Activated CD4-positive, alpha-beta memory T cell treated with anti-CD3 and anti-CD28 coated beads, Interleukin-2, amount 10 ng/mL, durations not matched to agents 7 days and 5 days (primary cell): ENCODE measurements around the gene NLN. TPM values are rescaled to one million over a fixed set of nuclear protein-coding genes. Genes with fewer than 3 reads are reported as not detected.
"Not testable (repeated sequence)": the region's sequence is repeated elsewhere in the genome, so short reads cannot be mapped to it uniquely, and the experiment has no call there.

Experiments
- CTCF ChIA-PET: fragments of 350-600 bp; sonication (Branson Sonifier 250); formaldehyde crosslinking; loops from one replicate; lab custom pipeline; 2021; ENCODE audit warnings: antibody characterized with exemption, inconsistent platforms; lab: Charles Lee
- POLR2A ChIA-PET: fragments of 350-600 bp; sonication (Branson Sonifier 250); formaldehyde crosslinking; loops from one replicate; lab custom pipeline; 2021; ENCODE audit warnings: antibody characterized with exemption; lab: Charles Lee
- DNase-seq: peaks from one replicate; pipeline ENCODE4 v3.0.0-alpha.2; 2020
- H3K27ac Mint-ChIP-seq: one replicate; pipeline ENCODE4 v1.8.0; 2021; ENCODE audit warnings: mild to moderate bottlenecking, mixed read lengths
- H3K27me3 Mint-ChIP-seq: one replicate; pipeline ENCODE4 v1.8.0; 2021; ENCODE audit warnings: mixed read lengths
- H3K36me3 Mint-ChIP-seq: one replicate; pipeline ENCODE4 v1.8.0; 2021; ENCODE audit warnings: low read depth, mixed read lengths
- H3K4me1 Mint-ChIP-seq: one replicate; pipeline ENCODE4 v1.8.0; 2021; ENCODE audit warnings: mixed read lengths
- H3K4me3 Mint-ChIP-seq: one replicate; pipeline ENCODE4 v1.8.0; 2021; ENCODE audit warnings: mild to moderate bottlenecking, mixed read lengths
- H3K9me3 Mint-ChIP-seq: one replicate; pipeline ENCODE4 v1.8.0; 2021; ENCODE audit warnings: mixed read lengths
- total RNA-seq, 2 experiments: library from RNA; stranded (reverse); gene quantifications; one replicate each; pipeline ENCODE4 v1.2.3, GENCODE V29; 2021

NLN gene
- total RNA-seq, 2 experiments from 2014 or later = 7.6 to 8.0 TPM

DNA sequence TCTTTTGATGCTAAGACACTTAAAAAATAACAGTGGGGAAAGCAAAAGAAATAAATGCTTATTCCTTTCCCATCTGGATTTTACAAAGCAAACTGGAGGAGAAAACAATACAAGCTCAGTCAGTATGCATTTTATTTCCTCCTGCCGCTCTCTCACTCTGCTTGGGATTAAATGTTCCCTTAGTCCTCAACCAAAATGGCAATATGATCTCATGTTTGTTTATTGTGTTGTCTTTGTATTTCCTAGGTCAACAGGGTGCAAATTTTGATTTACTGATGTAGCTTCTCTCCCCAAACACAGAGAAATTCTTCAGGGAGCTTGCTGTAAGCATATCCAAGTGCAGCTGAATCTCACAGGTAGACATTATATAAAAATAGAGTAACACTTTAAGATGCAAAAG, 112.3 kb downstream of the NLN start:
- H3K27me3 Mint-ChIP-seq = no peaks in the 10 kb centered on the region
- no peaks in the 10 kb centered on the region for H3K4me1 Mint-ChIP-seq
- no peak for DNase-seq
- H3K36me3 Mint-ChIP-seq = no peaks in the 10 kb centered on the region
- CTCF ChIA-PET = interaction anchor here (0.6 kb wide), 1 partner anchor 61 kb away, joined by 3 read pairs; no protein-coding TSS in a partner anchor
- POLR2A ChIA-PET = no interaction called here
- H3K4me3 Mint-ChIP-seq = no peak overlapping the region
- no peak overlapping the region for H3K27ac Mint-ChIP-seq
- no peaks in the 10 kb centered on the region for H3K9me3 Mint-ChIP-seq

DNA sequence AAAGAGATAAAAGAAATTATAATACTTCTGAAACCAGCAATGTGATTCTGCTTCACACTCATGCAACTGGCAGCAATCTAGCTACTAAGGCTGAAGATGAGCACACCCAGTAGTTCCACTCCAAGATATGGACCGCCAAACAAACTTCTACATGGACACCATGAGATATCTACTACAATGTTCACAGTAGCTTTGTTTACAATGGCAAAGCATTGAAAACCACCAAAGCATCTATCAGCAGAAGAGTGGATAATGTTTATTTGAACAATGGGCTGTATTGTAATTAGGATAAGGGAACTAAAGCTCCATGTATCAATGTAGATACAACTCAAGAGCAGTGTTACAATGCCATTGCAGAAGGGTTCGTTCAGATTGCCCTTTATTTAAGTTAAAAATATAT, 113.2 kb downstream of the NLN start:
- Mint-ChIP-seq H3K9me3 (no peaks in the 10 kb centered on the region), H3K36me3 (no peaks in the 10 kb centered on the region), H3K4me3 (no peak overlapping the region), H3K4me1 (peaks cover 2% of the 10 kb centered on the region), H3K27ac (no peak overlapping the region), H3K27me3 (no peaks in the 10 kb centered on the region)
- no peak for DNase-seq
- ChIA-PET POLR2A (no interaction called here), CTCF (interaction anchor here (0.6 kb wide), 1 partner anchor 62 kb away, joined by 3 read pairs; no protein-coding TSS in a partner anchor)

DNA sequence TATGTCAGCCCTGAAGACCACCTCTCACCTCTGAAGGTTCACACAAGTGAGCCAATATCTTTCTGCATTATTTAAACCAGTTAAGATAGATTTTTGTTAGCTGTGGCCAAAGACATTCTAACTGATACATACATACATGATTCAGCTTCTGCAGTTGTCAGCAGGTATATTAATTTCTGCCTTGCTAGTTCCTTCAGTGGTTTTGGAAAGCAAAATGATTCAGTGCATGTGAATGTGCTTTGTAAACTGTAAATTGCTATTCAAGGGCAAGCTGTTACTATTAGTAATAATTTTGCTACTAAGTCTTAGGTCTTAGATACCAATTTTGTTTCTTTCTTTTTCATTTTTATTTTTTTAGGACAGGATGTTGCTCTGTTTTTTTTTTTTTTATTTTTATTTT, 115.1 kb downstream of the NLN start:
- ChIA-PET POLR2A (no interaction called here), CTCF (no interaction called here)
- no peak overlapping the region for H3K4me3 Mint-ChIP-seq
- peaks cover 3% of the 10 kb centered on the region for H3K4me1 Mint-ChIP-seq
- H3K9me3 Mint-ChIP-seq = no peaks in the 10 kb centered on the region
- no peak for DNase-seq
- no peaks in the 10 kb centered on the region for H3K36me3 Mint-ChIP-seq
- no peak overlapping the region for H3K27ac Mint-ChIP-seq
- H3K27me3 Mint-ChIP-seq = no peaks in the 10 kb centered on the region

DNA sequence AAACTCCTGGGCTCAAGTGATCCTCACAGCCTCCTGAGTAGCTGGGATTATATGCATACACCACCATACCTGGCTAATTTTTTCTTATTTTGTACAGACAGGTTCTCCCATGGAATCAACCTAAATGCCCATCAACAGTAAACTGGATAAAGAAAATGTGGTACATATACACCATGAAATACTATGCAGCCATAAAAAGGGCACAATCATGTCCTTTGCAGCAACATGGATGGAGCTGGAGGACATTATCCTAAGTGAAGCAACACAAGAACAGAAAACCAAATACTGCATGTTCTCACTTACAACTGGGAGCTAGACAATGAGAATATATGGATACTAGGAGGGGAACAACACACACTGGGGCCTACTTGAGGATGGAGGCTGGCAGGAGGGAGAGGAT, 117.2 kb downstream of the NLN start:
- POLR2A ChIA-PET, H3K27me3 Mint-ChIP-seq, H3K27ac Mint-ChIP-seq, DNase-seq, H3K9me3 Mint-ChIP-seq, H3K4me1 Mint-ChIP-seq, H3K4me3 Mint-ChIP-seq, H3K36me3 Mint-ChIP-seq, CTCF ChIA-PET: not testable (repeated sequence)

DNA sequence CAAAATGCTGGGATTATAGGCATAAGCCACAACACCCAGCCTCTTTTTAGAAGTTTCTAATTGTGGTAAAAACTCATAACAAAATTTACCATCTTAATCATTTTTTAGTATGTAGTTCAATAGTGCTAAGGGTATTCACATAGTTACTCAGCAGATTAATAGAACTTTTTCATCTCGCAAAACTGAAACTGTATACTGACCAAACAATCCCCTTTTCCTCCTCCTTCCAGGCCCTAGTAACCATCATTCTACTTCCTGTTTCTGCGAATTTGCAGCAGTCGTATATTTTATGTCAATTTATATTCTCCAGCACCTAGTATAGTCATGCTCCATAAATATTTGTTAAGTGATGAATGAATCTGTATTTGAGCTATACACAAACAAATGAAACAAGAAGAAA, 118.1 kb downstream of the NLN start:
- DNase-seq = no peak
- ChIA-PET POLR2A (no interaction called here), CTCF (no interaction called here)
- H3K9me3 Mint-ChIP-seq = no peaks in the 10 kb centered on the region
- peaks cover 3% of the 10 kb centered on the region for H3K4me1 Mint-ChIP-seq
- no peak overlapping the region for H3K27ac Mint-ChIP-seq
- no peaks in the 10 kb centered on the region for H3K36me3 Mint-ChIP-seq
- no peak overlapping the region for H3K4me3 Mint-ChIP-seq
- no peaks in the 10 kb centered on the region for H3K27me3 Mint-ChIP-seq

DNA sequence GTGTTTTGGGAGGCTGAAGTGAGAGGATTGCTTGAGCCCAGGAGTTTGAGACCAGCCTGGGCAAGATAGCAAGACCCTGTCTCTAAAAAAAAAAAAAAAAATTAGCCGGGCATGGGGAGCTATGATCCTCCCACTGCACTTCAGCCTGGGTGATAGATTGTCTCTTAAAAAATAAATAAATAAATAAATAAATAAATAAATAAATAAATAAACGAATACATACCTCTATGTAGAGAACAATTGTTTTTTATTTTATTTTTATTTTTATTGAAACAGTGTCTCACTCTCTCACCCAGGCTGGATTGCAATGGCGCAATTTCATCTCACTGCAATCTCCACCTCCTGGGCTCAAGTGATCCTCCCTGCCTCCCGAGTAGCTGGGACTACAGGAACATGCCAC, 122.8 kb downstream of the NLN start:
- CTCF ChIA-PET = interaction anchor here (1.1 kb wide), 1 partner anchor 20 kb away, joined by 8 read pairs; no protein-coding TSS in a partner anchor
- H3K4me1 Mint-ChIP-seq, POLR2A ChIA-PET, H3K4me3 Mint-ChIP-seq, H3K9me3 Mint-ChIP-seq, H3K36me3 Mint-ChIP-seq, H3K27ac Mint-ChIP-seq, DNase-seq, H3K27me3 Mint-ChIP-seq: not testable (repeated sequence)

DNA sequence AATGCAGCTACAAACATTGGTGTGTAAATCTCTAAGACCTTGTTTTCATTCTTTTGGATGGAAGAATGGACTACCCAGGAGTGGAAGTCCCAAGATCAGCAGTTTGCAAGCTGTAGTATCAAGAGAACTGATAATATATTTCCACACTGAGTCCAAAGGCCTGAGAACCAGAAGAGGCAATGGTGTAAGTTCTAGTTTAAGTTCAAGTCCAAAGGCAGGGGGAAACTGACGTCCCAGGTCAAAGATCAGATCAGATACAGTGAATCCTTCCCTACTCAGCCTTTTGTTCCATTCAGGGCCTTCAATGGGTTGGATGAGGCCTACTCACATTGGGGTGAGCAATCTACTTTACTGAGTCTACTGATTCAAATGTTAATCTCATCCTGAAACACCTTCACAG, 124.1 kb downstream of the NLN start:
- ChIA-PET POLR2A (no interaction called here), CTCF (interaction anchor here (0.7 kb wide), 1 partner anchor 1958 kb away, joined by 4 read pairs; no protein-coding TSS in a partner anchor)
- DNase-seq = no peak

DNA sequence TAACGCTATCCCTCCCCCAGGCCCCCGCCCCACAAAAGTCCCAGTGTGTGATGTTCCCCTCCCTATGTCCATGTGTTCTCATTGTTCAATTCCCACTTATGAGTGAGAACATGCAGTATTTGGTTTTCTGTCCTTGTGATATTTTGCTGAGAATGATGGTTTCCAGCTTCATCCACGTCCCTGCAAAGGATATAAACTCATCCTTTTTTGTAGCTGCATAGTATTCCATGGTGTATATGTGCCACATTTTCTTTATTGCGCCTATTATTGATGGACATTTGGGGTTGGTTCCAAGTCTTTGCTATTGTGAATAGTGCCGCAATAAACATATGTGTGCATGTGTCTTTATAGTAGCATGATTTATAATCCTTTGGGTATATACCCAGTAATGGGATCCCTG, 125.0 kb downstream of the NLN start:
- DNase-seq, H3K36me3 Mint-ChIP-seq, H3K4me1 Mint-ChIP-seq, H3K27ac Mint-ChIP-seq, H3K27me3 Mint-ChIP-seq, CTCF ChIA-PET, POLR2A ChIA-PET, H3K9me3 Mint-ChIP-seq, H3K4me3 Mint-ChIP-seq: not testable (repeated sequence)

More for the DNA sequence above, 124.1 kb downstream of the NLN start:
- H3K4me3 Mint-ChIP-seq = no peak overlapping the region
- no peak overlapping the region for H3K27ac Mint-ChIP-seq
- H3K9me3 Mint-ChIP-seq = peaks cover 8% of the 10 kb centered on the region
- H3K27me3 Mint-ChIP-seq = peaks cover 6% of the 10 kb centered on the region
- peaks cover 3% of the 10 kb centered on the region for H3K36me3 Mint-ChIP-seq
- H3K4me1 Mint-ChIP-seq = peaks cover 6% of the 10 kb centered on the region

DNA sequence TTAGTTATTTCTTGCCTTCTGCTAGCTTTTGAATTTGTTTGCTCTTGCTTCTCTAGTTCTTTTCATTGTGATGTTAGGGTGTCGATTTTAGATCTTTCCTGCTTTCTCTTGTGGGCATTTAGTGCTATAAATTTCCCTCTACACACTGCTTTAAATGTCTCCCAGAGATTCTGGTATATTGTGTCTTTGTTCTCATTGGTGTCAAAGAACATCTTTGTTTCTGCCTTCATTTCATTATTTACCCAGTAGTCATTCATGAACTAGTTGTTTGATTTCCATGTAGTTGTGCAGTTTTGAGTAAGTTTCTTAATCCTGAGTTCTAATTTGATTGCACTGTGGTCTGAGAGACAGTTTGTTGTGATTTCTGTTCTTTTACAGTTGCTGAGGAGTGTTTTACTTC, 127.9 kb downstream of the NLN start:
- H3K4me1 Mint-ChIP-seq, POLR2A ChIA-PET, DNase-seq, CTCF ChIA-PET, H3K36me3 Mint-ChIP-seq, H3K4me3 Mint-ChIP-seq, H3K27me3 Mint-ChIP-seq, H3K27ac Mint-ChIP-seq: not testable (repeated sequence)
- H3K9me3 Mint-ChIP-seq = peaks cover 14% of the 10 kb centered on the region

DNA sequence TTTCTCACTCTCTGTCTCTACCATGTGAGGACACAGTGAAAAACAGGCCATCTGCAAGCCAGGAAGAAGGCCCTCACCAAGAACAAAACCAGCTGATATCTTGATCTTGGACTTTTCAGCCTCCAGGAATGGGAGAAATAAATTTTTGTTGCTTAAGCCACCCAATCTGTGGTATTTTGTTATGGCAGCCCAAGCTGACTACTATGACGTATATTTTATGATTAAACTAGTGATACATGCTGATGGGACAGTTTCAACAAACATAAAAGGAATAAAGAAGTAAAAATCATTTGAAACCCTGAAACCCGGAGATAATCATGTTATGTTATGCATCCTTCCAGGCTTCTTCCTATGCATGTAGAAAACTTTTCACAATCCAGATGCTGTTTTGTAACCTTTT, 132.9 kb downstream of the NLN start:
- Mint-ChIP-seq H3K36me3 (no peaks in the 10 kb centered on the region), H3K27me3 (peaks cover 5% of the 10 kb centered on the region), H3K9me3 (peaks cover 6% of the 10 kb centered on the region), H3K4me3 (no peak overlapping the region), H3K27ac (no peak overlapping the region), H3K4me1 (no peaks in the 10 kb centered on the region)
- ChIA-PET POLR2A (no interaction called here), CTCF (no interaction called here)
- no peak for DNase-seq

DNA sequence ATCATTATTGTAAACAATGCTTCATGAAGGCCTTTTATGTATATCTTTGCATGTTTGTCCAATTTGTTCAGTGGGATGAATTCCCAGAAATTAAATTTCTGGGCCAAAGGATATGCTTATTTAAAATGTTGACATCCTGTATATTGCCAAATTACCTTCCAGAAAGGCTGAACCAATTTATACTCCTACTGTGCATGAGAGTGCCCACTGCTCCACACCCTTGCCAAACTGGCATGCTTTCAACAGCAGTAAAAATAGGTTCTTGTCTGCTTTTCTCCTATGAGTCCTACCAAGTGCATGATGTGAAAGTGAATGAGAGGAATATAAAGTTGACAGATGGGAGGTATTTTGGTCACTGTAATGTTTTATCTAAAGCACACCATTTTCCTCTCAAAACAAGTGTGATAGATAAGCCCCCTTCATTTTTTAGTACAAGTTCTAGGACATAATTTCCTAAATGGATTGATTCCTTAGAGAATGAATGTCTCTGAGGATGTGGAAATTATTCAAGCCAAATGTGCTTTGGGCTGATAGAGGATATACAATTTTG, 133.8 kb downstream of the NLN start:
- Mint-ChIP-seq H3K4me3 (no peak overlapping the region), H3K27ac (no peak overlapping the region), H3K27me3 (peaks cover 1% of the 10 kb centered on the region), H3K9me3 (peaks cover 6% of the 10 kb centered on the region), H3K4me1 (no peaks in the 10 kb centered on the region), H3K36me3 (no peaks in the 10 kb centered on the region)
- no peak for DNase-seq
- ChIA-PET CTCF (no interaction called here), POLR2A (no interaction called here)

DNA sequence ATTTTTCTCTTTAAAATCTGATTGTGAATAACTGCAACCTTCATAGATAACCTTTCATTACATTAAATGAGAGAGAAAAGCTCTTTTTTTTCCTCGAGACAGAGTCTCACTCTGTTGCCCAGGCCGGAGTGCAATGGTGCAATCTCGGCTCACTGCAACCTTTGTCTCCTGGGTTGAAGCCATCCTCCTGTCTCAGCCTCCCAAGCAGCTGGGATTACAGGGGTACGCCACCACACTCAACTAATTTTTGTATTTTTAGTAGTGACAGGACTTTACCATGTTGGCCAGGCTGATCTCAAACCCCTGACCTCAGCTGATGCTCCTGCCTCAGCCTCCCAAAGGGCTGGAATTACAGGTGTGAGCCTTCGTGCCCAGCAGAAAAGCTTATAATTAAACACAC, 134.5 kb downstream of the NLN start:
- no peaks in the 10 kb centered on the region for H3K4me1 Mint-ChIP-seq
- POLR2A ChIA-PET = no interaction called here

DNA sequence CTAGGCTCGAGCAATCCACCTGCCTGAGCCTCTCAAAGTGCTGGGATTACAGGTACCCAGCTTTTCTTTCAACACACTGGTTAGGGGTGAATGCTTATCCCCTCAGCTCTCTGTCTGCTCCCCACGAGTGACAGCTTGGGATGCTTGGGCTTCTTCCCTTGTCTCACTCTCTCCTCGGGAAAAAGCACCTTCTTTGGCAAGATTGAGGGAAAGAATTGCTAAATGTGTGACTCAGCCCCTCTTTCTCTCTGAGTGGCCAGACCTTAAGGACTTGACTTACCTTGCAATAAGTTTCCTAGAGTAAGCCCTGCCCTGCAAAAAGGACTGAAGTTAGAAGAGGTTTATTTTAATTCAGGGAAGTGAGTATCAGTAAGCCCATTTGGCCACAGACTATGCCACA, 136.3 kb downstream of the NLN start:
- no peak for DNase-seq
- H3K27me3 Mint-ChIP-seq = no peaks in the 10 kb centered on the region
- H3K4me1 Mint-ChIP-seq = no peaks in the 10 kb centered on the region
- POLR2A ChIA-PET = no interaction called here
- CTCF ChIA-PET = no interaction called here
- H3K36me3 Mint-ChIP-seq = no peaks in the 10 kb centered on the region
- H3K9me3 Mint-ChIP-seq = peaks cover 5% of the 10 kb centered on the region
- H3K27ac Mint-ChIP-seq = no peak overlapping the region
- H3K4me3 Mint-ChIP-seq = no peak overlapping the region

More for the DNA sequence above, 134.5 kb downstream of the NLN start:
- H3K9me3 Mint-ChIP-seq = peaks cover 6% of the 10 kb centered on the region
- no peak overlapping the region for H3K4me3 Mint-ChIP-seq
- no peak for DNase-seq
- no peaks in the 10 kb centered on the region for H3K36me3 Mint-ChIP-seq
- H3K27ac Mint-ChIP-seq = no peak overlapping the region
- CTCF ChIA-PET = no interaction called here
- H3K27me3 Mint-ChIP-seq = peaks cover under 1% of the 10 kb centered on the region

DNA sequence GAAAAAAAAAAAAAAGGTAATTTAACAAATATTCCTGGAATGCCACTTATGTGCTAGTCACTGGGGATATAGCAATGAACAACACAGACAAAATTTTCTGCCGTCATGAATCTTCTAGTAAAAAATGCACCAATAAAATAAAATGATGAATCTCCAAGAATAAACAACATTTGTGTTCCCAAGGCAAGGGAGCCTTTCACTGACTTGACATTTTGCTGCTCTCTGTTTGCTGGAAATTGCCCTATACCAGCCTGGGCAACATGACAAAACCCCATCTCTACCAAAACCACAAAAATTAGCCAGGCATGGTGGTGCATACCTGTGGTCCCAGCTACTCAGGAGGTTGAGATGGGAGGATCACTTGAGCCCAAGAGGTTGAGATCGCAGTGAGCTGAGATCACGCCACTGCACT, 139.8 kb downstream of the NLN start:
- H3K36me3 Mint-ChIP-seq = no peaks in the 10 kb centered on the region
- POLR2A ChIA-PET = interaction anchor here (1.1 kb wide), 1 partner anchor 63 kb away, joined by 3 read pairs; no protein-coding TSS in a partner anchor
- H3K4me1 Mint-ChIP-seq = peaks cover 2% of the 10 kb centered on the region
- no peak for DNase-seq
- no peaks in the 10 kb centered on the region for H3K27me3 Mint-ChIP-seq
- H3K9me3 Mint-ChIP-seq = no peaks in the 10 kb centered on the region
- no peak overlapping the region for H3K27ac Mint-ChIP-seq
- CTCF ChIA-PET = no interaction called here
- H3K4me3 Mint-ChIP-seq = no peak overlapping the region
